ENCODE data around the gene KRTAP4-4.
"Not testable (repeated sequence)": the region's sequence is repeated elsewhere in the genome, so short reads cannot be mapped to it uniquely, and the experiment has no call there.

Gene KRTAP4-4

DNA sequence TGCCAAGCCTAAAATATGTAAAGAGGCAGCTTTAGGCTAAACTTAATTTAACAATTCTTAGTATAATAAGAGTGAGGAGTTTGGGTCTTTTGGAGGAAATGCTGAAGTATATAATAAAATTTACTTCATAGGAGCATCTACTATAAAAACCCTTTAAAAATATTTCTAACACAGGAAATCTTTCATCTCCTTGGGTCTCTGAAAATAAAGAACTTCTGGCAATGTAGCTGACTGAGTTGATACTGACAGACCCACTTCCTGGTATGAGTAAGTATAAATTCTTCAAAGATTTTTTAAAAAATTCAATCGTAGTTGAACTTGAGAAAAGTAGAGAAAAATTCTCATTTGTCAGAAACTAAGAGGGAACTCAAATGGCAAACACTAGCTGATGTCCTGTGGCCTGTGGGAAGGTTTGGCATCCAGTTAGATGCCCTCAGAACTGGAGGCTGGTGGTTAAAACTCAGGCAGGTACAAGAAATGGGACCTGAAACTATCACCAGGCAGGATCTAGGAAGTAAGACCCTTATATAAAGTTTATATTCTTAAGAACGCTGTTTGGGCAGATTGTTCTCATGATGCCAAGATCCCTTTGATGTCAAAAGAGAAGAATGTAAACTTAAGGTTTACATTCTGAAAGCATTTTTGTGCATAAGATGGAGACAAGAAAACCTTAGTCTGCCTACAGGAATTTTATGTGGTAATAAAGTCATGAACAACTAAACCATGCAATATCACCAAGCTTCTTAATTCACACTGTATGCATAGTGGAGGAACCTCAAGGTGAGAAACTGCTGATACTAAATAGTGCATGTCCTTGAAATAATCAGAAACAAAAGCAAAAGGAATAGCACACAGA is 26.4 kb downstream of the KRTAP4-4 start:
- H3K4me3 ChIP-seq (ENCODE audit: low read length): no peak overlapping the region
- TF ChIP-seq ZNF274 (IDR thresholded peaks at IDR 0.05; ENCODE audit: low read depth, low read length): no peak

DNA sequence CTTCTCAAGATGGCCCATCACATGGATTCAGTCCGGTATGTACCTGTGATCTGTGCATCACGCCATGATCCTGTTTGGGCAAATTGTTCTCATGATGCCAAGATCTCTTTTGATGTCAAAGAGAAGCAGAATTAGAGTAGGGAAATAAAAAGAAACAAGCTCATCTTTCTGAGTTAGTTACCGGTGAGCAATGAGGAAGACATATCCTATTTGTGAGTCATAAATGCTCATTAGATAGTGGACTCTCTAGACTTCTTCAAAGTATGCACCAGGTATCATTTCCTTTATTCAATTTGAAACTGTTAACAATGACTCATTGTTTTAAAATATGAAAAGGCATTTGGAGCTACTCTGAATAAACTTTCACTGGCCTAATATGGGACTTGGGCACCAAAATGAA is 28.6 kb downstream of the KRTAP4-4 start:
- H3K4me3 ChIP-seq (ENCODE audit: low read length): no peak overlapping the region
- TF ChIP-seq ZNF274 (IDR thresholded peaks at IDR 0.05; ENCODE audit: low read depth, low read length): no peak

DNA sequence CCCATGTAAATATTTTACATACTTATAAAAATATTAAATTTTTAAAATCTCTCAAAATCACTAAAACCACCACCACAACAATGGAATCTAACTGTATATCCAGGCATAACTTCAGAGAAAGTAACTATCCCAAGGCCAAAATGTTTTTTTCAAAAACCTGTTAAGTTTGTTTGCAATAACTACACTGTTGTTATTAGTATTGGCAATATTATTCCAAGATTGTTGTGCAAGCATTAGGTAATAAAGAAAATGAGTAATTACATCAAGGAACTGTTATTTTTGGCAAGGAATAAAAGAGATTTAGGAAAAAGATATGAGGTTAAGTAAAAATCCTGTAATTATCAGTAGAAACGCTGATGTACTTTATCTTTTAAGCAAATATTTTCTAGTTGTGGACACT is 33.2 kb downstream of the KRTAP4-4 start:
- H3K4me3 ChIP-seq (ENCODE audit: low read length): no peak overlapping the region
- TF ChIP-seq ZNF274 (IDR thresholded peaks at IDR 0.05; ENCODE audit: low read depth, low read length): no peak

DNA sequence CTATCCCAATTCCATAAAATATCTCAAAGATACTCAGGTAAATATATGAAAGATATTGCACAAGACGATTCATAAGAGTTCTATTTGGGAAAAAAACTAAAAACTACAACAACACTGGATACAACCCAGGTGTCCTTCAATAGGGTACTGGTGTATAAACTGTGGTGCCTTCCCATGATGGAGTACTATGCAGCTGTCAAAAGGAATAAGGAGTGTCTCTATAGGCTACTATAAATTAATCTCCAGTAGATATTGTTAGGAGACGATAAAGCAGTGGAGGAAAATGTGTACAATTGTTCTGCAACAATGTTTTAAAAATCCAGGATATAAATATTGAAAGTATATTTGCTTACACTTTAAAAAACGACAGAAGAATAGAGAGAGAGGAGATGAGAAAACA is 34.1 kb downstream of the KRTAP4-4 start:
- no peak overlapping the region for H3K4me3 ChIP-seq (ENCODE audit: low read length)
- TF ChIP-seq ZNF274 (IDR thresholded peaks at IDR 0.05; ENCODE audit: low read depth, low read length): no peak

DNA sequence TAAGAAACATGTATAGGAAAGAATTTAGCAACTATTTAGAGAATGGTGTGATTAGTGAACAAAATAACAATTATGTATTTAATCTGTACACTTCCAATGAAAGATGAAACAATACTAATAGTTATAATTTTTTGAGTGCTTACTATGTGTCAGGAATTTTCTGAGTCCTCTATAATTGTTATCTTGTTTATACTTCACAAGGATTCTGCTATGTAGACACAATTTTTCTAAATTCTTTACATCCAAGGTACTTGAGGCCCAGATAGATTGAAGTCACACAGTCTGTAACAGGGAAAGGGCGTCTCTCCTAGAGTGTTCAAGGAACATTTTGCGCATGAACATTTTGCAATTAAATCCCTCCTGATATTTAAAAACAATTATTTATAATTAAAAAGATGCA is 35.5 kb downstream of the KRTAP4-4 start:
- H3K4me3 ChIP-seq (ENCODE audit: low read length): no peak overlapping the region
- TF ChIP-seq ZNF274 (IDR thresholded peaks at IDR 0.05; ENCODE audit: low read depth, low read length): no peak

DNA sequence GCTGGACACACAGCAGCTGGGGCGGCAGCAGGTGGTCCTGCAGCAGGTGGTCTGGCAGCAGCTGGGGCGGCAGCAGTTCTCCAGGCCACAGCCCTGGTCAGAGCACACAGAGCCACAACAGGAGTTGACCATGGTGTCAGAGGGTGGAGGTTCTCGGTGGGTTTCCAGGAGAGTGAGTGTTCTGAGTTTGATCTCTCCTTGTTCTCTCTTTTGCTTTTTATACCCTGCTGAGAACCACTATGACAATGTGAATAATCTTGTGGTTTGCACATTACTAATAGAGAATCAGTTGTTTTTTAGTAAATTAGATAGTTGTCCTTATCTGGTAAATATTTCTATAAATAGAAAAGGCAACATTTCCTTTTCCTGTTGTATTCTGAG is 36.6 kb downstream of the KRTAP4-4 start, which contains the start of gene KRTAP4-12:
KRTAP4-12 (minus strand) TSS at position 192 of the 381 bp plus-strand sequence; CDS start at position 132, 60 bp downstream.
- H3K4me3 ChIP-seq (ENCODE audit: low read length): not testable (repeated sequence)

DNA sequence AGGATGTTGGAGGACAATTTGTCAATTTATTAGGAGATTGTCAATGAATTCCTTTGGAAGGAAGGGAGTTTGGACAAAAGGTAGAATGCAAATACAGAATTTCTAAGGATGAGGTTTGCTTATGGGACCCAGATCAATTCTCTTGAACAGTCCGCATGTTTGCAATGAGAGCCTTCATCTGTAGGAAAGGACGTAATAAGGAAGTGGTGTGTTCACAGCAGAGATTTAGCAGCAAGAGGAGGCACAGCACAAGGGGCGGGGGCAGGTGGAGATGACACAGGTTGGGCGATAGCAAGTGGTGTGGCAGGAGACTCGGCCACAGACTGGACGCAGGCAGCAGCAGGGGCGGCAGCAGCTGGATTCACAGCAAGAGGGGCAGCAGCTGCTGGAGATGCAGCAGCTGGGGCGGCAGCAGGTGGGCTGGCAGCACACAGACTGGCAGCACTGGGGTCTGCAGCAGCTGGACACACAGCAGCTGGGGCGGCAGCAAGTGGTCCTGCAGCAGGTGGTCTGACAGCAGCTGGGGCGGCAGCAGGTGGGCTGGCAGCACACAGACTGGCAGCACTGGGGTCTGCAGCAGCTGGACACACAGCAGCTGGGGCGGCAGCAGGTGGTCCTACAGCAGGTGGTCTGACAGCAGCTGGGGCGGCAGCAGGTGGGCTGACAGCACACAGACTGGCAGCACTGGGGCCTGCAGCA is 37.1 kb downstream of the KRTAP4-4 start:
- not testable (repeated sequence) for H3K4me3 ChIP-seq (ENCODE audit: low read length)

DNA sequence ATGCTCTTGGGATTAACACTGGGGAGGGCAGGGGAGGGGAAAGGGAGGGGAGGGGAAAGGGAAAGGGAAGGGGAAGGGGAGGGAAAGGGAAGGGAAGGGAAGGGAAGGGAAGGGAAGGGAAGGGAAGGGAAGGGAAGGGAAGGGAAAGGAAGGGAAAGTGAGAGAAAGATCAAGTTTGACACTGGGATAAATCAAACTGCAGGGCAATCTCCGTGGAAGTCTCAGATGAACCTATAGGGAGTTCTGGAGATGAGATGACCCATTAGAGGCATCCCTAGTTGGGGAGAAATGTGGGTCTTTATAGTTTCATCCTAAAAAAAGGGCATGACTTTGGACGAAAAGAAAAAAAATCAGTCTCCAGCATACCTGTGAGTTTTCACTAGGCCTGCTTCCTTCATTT is 38.8 kb downstream of the KRTAP4-4 start:
- H3K4me3 ChIP-seq (ENCODE audit: low read length): no peak overlapping the region
- no peak for TF ChIP-seq ZNF274 (IDR thresholded peaks at IDR 0.05; ENCODE audit: low read depth, low read length)

DNA sequence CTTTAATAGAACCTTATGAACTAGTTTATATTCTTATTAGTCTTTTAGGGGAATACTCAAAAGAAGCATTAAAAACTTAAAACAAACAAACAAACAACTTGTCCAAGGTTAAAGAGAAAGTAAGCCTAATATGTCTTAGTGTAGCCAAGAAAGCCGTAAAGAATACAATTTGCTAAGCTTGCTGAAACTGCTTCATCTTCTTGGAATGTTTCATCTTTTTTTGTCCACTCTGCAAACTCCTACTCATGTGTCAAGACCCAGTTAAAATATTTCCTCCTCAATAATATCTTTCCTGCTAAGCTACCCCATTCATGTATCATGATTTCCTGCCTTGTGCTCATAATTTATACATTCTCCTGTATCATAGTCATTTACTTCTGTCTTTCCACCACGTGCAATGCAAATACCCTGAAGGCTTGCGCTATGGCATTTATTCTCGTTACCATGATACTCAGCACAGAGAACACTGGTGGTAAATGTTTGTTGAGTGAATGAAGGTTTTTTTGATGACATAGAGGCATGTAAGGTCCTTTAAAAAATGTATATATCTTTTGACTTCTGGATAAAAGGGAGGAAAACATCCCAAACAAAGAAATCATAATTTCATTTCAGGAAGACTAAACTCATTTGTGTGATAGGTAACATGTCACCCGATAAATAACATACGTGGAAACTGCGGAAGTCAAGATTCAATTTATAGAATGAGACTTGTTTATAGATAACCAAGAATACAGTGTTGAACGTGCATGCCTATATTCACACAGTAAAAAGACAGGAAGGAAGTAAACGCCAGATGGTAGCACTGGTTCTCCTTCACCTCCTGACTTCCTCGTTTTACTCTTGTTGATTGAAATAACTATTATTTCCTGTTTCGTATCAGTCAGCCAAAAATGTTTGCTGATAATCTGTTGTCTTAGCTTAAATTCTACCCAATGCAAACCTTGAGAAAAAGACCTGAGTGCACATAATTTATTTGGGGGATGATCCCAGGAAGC is 40.6 kb downstream of the KRTAP4-4 start:
- H3K4me3 ChIP-seq (ENCODE audit: low read length): not testable (repeated sequence)

DNA sequence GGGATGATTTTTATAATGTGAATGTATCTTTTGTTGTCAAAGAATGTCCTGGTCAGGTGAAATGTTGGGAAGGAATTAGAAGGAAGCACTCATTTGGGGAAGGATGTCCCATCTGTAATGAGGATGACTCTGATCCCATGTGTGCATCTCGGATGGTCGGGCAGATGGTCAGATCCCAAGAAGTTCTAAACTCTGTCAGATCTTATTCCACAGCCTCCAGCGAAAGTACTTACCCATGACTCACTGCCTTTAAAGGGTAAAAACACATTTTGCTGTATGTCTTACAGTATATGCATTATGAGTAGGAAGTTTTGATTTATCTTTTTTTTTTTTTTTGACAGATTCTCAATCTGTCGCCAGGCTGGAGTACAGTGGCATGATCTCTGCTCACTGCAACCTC is 41.8 kb downstream of the KRTAP4-4 start:
- no peak overlapping the region for H3K4me3 ChIP-seq (ENCODE audit: low read length)
- no peak for TF ChIP-seq ZNF274 (IDR thresholded peaks at IDR 0.05; ENCODE audit: low read depth, low read length)

DNA sequence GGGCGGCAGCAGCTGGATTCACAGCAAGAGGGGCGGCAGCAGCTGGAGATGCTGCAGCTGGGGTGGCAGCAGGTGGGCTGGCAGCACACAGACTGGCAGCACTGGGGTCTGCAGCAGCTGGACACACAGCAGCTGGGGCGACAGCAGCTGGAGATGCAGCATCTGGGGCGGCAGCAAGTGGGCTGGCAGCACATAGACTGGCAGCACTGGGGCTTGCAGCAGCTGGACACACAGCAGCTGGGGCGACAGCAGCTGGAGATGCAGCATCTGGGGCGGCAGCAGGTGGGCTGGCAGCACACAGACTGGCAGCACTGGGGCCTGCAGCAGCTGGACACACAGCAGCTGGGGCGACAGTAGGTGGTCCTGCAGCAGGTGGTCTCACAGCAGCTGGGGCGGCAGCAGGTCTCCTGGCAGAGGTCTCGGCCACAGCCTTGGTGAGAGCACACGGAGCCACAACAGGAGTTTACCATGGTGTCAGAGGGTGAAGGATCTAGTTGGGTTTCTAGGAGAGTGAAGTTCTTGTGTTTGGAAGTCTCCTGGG is 42.6 kb downstream of the KRTAP4-4 start, which contains the start of gene KRTAP4-11:
KRTAP4-11 (minus strand) TSS at position 528 of the 541 bp plus-strand sequence; CDS start at position 470, 58 bp downstream.
- not testable (repeated sequence) for H3K4me3 ChIP-seq (ENCODE audit: low read length)

DNA sequence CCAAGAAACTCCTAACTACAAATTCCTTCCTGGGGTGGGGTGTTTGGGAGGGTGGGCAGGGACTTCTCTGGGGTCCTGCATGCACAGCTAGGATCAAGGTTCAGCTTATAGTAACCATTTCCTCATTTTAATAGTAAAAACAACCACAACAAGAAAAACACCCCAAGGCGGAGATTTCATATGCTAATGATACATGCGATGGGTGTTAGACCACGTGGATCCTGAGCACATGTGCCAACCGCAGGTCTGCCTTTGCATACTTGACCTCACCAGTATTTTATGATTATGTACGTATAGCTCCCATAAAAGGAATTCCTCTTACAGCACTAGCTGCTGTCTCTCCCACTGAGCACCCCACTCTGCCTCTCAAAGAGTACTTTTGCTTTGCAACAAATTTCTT is 44.3 kb downstream of the KRTAP4-4 start:
- H3K4me3 ChIP-seq (ENCODE audit: low read length): no peak overlapping the region
- no peak for TF ChIP-seq ZNF274 (IDR thresholded peaks at IDR 0.05; ENCODE audit: low read depth, low read length)

DNA sequence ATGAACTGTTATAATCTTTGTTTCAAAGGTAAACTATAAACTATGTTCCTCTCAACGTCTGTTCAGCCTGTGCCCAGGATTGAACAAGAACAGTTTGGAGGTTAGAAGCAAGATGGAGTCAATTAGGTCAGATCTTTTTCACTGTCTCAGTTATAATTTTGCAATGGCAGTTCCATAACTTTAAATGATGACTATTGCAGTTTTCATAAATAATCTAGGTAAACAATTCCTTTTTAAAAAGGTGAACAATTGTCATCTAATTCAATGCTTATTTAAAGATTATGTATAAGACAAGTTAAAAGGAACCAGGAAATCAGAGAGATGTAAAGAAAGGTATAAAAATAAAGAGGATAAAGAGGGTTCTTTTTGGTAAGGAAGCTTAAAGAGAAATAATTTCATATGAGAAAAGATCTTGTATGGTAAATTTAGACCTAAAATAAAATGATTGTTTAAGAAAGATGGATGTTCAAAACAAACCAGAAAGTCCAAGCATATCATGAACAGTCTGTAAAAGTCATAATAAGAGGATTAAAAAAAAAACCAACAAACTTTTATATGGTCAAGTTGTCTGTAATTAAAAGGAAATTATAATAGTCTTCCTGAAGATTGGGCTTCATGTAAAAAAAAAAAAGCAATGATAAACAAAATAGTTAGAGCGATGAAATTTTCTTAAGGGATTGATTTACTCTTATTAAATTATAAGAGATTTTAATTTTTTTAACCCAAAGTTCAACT is 49.2 kb downstream of the KRTAP4-4 start:
- no peak for TF ChIP-seq ZNF274 (IDR thresholded peaks at IDR 0.05; ENCODE audit: low read depth, low read length)
- no peak overlapping the region for H3K4me3 ChIP-seq (ENCODE audit: low read length)
